MCF 10A (cell line): ENCODE data around the gene ASXL3. TPM values are rescaled to one million over a fixed set of nuclear protein-coding genes. Genes with fewer than 3 reads are reported as not detected.

Experiments used
- BruUV-seq: library from RNA; stranded (reverse); fragments of 400-500 nt; replicated peaks from 2 replicates; lab custom pipeline; 2021; lab: Mats Ljungman, UMichigan
- CTCF ChIA-PET: fragments of 300-600 bp; sonication (Branson Sonifier 250); formaldehyde crosslinking; extraction: SDS; loops from one replicate; lab custom pipeline; 2021; ENCODE audit warnings: antibody characterized with exemption, inconsistent platforms; lab: Yijun Ruan, JAX
- POLR2A ChIA-PET: fragments of 300-600, 350-650 bp; sonication (Branson Sonifier 250); formaldehyde crosslinking; extraction: SDS; loops from one replicate; lab custom pipeline; 2020; ENCODE audit warnings: antibody characterized with exemption, inconsistent platforms; lab: Yijun Ruan, JAX
- DNase-seq: peaks from one replicate; pipeline ENCODE4 v3.0.0-alpha.2; 2018; ENCODE audit not compliant: unreplicated experiment
- H3K27ac Mint-ChIP-seq: one replicate; pipeline ENCODE4 v1.8.0; 2022; ENCODE audit warnings: mild to moderate bottlenecking, low read depth, mixed read lengths; ENCODE audit not compliant: unreplicated experiment
- H3K27me3 Mint-ChIP-seq: one replicate; pipeline ENCODE4 v1.8.0; 2022; ENCODE audit warnings: mixed read lengths; ENCODE audit not compliant: insufficient read depth, unreplicated experiment
- H3K36me3 Mint-ChIP-seq: one replicate; pipeline ENCODE4 v1.8.0; 2022; ENCODE audit warnings: mild to moderate bottlenecking, moderate library complexity, mixed read lengths; ENCODE audit not compliant: insufficient read depth, unreplicated experiment
- H3K4me1 Mint-ChIP-seq: one replicate; pipeline ENCODE4 v1.8.0; 2022; ENCODE audit warnings: mixed read lengths; ENCODE audit not compliant: insufficient read depth, unreplicated experiment
- H3K4me3 Mint-ChIP-seq: one replicate; pipeline ENCODE4 v1.8.0; 2022; ENCODE audit warnings: mild to moderate bottlenecking, moderate library complexity, mixed read lengths; ENCODE audit not compliant: unreplicated experiment
- H3K9me3 Mint-ChIP-seq: one replicate; pipeline ENCODE4 v1.8.0; 2022; ENCODE audit warnings: mixed read lengths; ENCODE audit not compliant: unreplicated experiment
- intact Hi-C: fragments of 100-400 bp; cut with micrococcal nuclease; formaldehyde crosslinking; loops from 2 replicates; pipeline ENCODE4 v1.14.1; 2022
- total RNA-seq: library from RNA; stranded (reverse); gene quantifications from 2 replicates; pipeline ENCODE4 v1.2.3, GENCODE V29; 2022
- TF ChIP-seq, protein P1 (sequence below): fragments of 200-600 bp; IDR thresholded peaks from one replicate; pipeline ENCODE4 v1.8.0; 2022; ENCODE audit warnings: antibody characterized with exemption, mild to moderate bottlenecking; ENCODE audit not compliant: unreplicated experiment

Gene ASXL3
- total RNA-seq, 1 experiment from 2014 or later: not detected

DNA sequence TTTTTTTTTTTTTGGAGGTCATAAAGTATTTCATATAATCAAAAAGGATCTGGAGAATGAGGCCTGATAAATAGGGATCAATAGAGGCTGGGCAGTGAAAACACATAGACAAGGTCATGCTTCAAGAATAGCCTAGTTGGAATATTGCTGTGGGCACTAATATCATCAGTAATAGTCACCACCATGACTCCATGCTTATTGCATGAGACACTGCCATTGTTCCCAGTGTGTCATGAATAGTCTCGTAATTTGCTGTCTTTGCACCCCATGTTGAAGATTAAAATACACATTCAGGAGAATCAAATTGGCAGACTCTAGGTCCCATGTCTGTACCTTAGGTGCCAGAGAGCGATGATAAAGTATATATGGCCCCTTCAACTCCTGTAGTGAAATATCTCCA, 10.3 kb downstream of the ASXL3 start:
- CTCF ChIA-PET: no interaction called here
- intact Hi-C loops: no loop called here
- Mint-ChIP-seq H3K36me3 (no peaks in the 10 kb centered on the region), H3K9me3 (no peaks in the 10 kb centered on the region), H3K4me3 (no peak overlapping the region), H3K27me3 (peaks cover 72% of the 10 kb centered on the region), H3K4me1 (no peaks in the 10 kb centered on the region), H3K27ac (no peak overlapping the region)
- no TSS peak for BruUV-seq
- POLR2A ChIA-PET: no interaction called here
- no peak for DNase-seq
- TF ChIP-seq, protein P1, sequence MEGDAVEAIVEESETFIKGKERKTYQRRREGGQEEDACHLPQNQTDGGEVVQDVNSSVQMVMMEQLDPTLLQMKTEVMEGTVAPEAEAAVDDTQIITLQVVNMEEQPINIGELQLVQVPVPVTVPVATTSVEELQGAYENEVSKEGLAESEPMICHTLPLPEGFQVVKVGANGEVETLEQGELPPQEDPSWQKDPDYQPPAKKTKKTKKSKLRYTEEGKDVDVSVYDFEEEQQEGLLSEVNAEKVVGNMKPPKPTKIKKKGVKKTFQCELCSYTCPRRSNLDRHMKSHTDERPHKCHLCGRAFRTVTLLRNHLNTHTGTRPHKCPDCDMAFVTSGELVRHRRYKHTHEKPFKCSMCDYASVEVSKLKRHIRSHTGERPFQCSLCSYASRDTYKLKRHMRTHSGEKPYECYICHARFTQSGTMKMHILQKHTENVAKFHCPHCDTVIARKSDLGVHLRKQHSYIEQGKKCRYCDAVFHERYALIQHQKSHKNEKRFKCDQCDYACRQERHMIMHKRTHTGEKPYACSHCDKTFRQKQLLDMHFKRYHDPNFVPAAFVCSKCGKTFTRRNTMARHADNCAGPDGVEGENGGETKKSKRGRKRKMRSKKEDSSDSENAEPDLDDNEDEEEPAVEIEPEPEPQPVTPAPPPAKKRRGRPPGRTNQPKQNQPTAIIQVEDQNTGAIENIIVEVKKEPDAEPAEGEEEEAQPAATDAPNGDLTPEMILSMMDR: no peak

DNA sequence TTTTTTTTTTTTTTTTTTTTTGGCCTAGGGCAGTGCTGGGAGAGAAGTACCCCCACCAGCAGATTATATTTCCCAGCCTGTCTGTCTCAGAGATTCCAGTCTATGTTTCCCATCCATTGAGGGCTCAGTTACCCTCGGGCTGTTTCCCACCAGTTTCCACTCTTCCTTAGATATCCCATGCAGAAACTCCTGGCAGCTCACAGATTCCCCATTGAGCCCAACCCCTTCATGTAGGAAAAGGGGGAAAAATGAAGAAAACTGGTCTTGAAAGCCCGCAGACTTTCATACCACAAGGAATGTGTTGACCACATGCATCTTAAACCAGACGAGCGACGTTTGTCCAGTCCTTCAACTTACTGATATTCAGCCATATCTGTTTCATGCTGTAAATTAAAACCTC, 15.2 kb downstream of the ASXL3 start:
- Mint-ChIP-seq H3K27me3 (peaks cover 46% of the 10 kb centered on the region), H3K36me3 (no peaks in the 10 kb centered on the region), H3K4me3 (no peak overlapping the region), H3K4me1 (peaks cover 8% of the 10 kb centered on the region), H3K27ac (no peak overlapping the region), H3K9me3 (no peaks in the 10 kb centered on the region)
- POLR2A ChIA-PET: no interaction called here
- DNase-seq: no peak
- TF ChIP-seq, protein P1: no peak
- no TSS peak for BruUV-seq
- CTCF ChIA-PET: no interaction called here
- intact Hi-C loops: no loop called here

DNA sequence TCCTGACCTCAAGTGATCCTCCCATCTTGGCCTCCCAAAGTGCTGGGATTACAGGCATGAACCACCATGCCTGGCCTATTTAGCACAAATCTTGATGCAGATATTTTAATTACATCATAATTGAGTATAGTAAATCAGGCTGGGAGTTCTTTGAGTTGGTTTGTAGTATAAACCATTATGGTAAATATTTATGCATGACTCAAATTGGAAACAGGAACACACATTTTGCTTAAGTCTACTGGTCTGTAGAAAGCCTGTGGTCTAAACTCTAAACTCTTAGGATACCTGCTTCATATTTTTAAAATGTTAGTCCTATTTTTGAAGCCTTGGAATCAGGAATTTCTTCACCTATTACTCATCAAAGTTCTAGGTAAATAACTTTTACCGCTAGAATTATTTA, 16.8 kb downstream of the ASXL3 start:
- BruUV-seq: no TSS peak
- intact Hi-C loops: no loop called here

DNA sequence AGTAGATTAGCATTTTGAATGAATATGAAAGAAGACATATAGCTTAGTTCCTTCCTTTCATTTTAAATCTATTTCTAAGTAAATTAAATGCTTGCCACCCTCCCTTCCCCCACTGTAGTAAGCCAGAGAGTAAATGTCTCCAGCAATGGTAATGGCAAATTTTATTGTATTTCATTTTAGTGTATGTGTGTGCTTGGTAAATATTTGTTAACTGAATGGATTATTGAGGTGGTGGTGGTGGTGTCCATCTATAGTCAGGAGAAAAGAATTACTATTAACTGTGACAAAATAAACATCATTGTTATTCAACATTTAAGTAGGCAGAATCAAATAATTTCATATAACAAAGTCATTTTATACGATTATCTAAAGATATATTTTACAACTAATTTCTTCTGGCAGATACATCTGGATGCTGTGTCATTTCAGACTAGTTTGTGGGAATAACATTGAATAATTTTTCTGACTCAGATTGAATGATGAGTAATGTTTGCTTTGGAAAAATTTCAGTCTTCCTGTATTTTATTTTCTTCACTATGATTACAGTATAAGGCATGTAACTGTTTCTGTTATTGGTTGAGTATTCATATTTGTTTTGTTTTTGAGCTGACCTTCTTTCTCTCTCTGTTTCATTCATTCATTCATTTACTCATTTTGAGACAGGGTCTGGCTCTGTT, 18.3 kb downstream of the ASXL3 start:
- ChIA-PET POLR2A (interaction anchor here (0.7 kb wide), 1 partner anchor 28 kb away, joined by 3 read pairs; no protein-coding TSS in a partner anchor), CTCF (no interaction called here)
- TF ChIP-seq, protein P1: no peak
- DNase-seq: peak; percentile 37
- H3K36me3 Mint-ChIP-seq: no peaks in the 10 kb centered on the region
- H3K9me3 Mint-ChIP-seq: no peaks in the 10 kb centered on the region
- peaks cover 8% of the 10 kb centered on the region for H3K4me1 Mint-ChIP-seq
- H3K4me3 Mint-ChIP-seq: no peak overlapping the region
- intact Hi-C loops: no loop called here
- no TSS peak for BruUV-seq
- H3K27ac Mint-ChIP-seq: no peak overlapping the region
- peaks cover 47% of the 10 kb centered on the region for H3K27me3 Mint-ChIP-seq

More for the DNA sequence above, 16.8 kb downstream of the ASXL3 start:
- Mint-ChIP-seq H3K4me1 (peaks cover 8% of the 10 kb centered on the region), H3K9me3 (no peaks in the 10 kb centered on the region), H3K27me3 (peaks cover 58% of the 10 kb centered on the region), H3K4me3 (no peak overlapping the region), H3K36me3 (no peaks in the 10 kb centered on the region), H3K27ac (no peak overlapping the region)
- ChIA-PET CTCF (no interaction called here), POLR2A (no interaction called here)
- TF ChIP-seq, protein P1: no peak
- no peak for DNase-seq
